ENCODE data around the gene MRPS21. TPM values are rescaled to one million over a fixed set of nuclear protein-coding genes. Genes with fewer than 3 reads are reported as not detected.

The MRPS21 gene
- 10 to 100 TPM; 74.8 to 84.2 TPM for total RNA-seq

GRCh38 chr1:150293433-150294253 lies at the start of gene MRPS21:
Gene MRPS21 (plus strand): TSS chr1:150293861. CDS start chr1:150294367, 506 bp downstream.
- Mint-ChIP-seq H3K36me3 (ENCODE audit: insufficient read depth in 2 of 2) (peaks cover 4 to 20% of the 10 kb centered on the region in 2 donors), H3K4me1 (ENCODE audit: low read depth) (peaks cover 40% of the 10 kb centered on the region), H3K27me3 (ENCODE audit: low read depth) (no peaks in the 10 kb centered on the region), H3K9me3 (no peaks in the 10 kb centered on the region), H3K4me3 (peak within 1 kb of the TSS; percentile 85 to 90), H3K27ac (peak within 1 kb of the TSS; percentile 96)
- DNase-seq, result peak; percentile 90 to 92
- ATAC-seq (replicated peaks in 1 of 2), result peak; percentile 100

GRCh38 chr1:150249936-150250335 lies 43.7 kb upstream of the MRPS21 start:
- no peak for ATAC-seq (replicated peaks in 1 of 2)
- H3K27ac Mint-ChIP-seq, result no peak overlapping the region

GRCh38 chr1:150256198-150256553 lies 37.5 kb upstream of the MRPS21 start:
- Mint-ChIP-seq H3K27me3 (ENCODE audit: low read depth) (peaks cover 51% of the 10 kb centered on the region), H3K36me3 (ENCODE audit: insufficient read depth in 2 of 2) (no peaks in the 10 kb centered on the region)
- ATAC-seq (replicated peaks in 1 of 2), result no peak

More at GRCh38 chr1:150249936-150250335, 43.7 kb upstream of the MRPS21 start:
- no peak overlapping the region for H3K4me3 Mint-ChIP-seq
- no peaks in the 10 kb centered on the region for H3K36me3 Mint-ChIP-seq (ENCODE audit: insufficient read depth in 2 of 2)
- no peaks in the 10 kb centered on the region for H3K9me3 Mint-ChIP-seq
- no peak for DNase-seq
- no peaks in the 10 kb centered on the region for H3K4me1 Mint-ChIP-seq (ENCODE audit: low read depth)
- H3K27me3 Mint-ChIP-seq (ENCODE audit: low read depth), result peaks cover 7% of the 10 kb centered on the region

GRCh38 chr1:150256554-150257341 lies 36.9 kb upstream of the MRPS21 start:
- H3K27ac Mint-ChIP-seq, result no peak overlapping the region

More at GRCh38 chr1:150256198-150256553, 37.5 kb upstream of the MRPS21 start:
- Mint-ChIP-seq H3K27ac (peak overlapping the region; percentile 14), H3K9me3 (no peaks in the 10 kb centered on the region), H3K4me3 (peak overlapping the region; percentile 78), H3K4me1 (ENCODE audit: low read depth) (peaks cover 19% of the 10 kb centered on the region)
- no peak for DNase-seq

GRCh38 chr1:150257624-150258585 lies 35.8 kb upstream of the MRPS21 start, which contains the start of gene CA14:
Gene CA14 (plus strand): TSS chr1:150257774. CDS start chr1:150258129, 355 bp downstream.
- H3K4me1 Mint-ChIP-seq (ENCODE audit: low read depth), result peaks cover 19% of the 10 kb centered on the region
- DNase-seq (no peak), ATAC-seq (replicated peaks in 1 of 2) (no peak)
- no peaks in the 10 kb centered on the region for H3K9me3 Mint-ChIP-seq
- peaks cover 51% of the 10 kb centered on the region for H3K27me3 Mint-ChIP-seq (ENCODE audit: low read depth)
- H3K27ac Mint-ChIP-seq, result no peak within 1 kb of the TSS
- peak within 1 kb of the TSS; percentile 78 for H3K4me3 Mint-ChIP-seq
- H3K36me3 Mint-ChIP-seq (ENCODE audit: insufficient read depth in 2 of 2), result no peaks in the 10 kb centered on the region

More at GRCh38 chr1:150256554-150257341, 36.9 kb upstream of the MRPS21 start:
- Mint-ChIP-seq H3K4me1 (ENCODE audit: low read depth) (peaks cover 19% of the 10 kb centered on the region), H3K4me3 (peak overlapping the region; percentile 78), H3K9me3 (no peaks in the 10 kb centered on the region), H3K36me3 (ENCODE audit: insufficient read depth in 2 of 2) (no peaks in the 10 kb centered on the region), H3K27me3 (ENCODE audit: low read depth) (peaks cover 51% of the 10 kb centered on the region)
- no peak for DNase-seq
- no peak for ATAC-seq (replicated peaks in 1 of 2)

GRCh38 chr1:150259217-150259616 lies 34.4 kb upstream of the MRPS21 start:
- Mint-ChIP-seq H3K27ac (no peak overlapping the region), H3K4me3 (no peak overlapping the region), H3K4me1 (ENCODE audit: low read depth) (peaks cover 19% of the 10 kb centered on the region), H3K9me3 (no peaks in the 10 kb centered on the region), H3K36me3 (ENCODE audit: insufficient read depth in 2 of 2) (no peaks in the 10 kb centered on the region), H3K27me3 (ENCODE audit: low read depth) (peaks cover 45% of the 10 kb centered on the region)
- DNase-seq, result no peak
- ATAC-seq (replicated peaks in 1 of 2), result no peak

- Mint-ChIP-seq H3K4me3 (no peak overlapping the region), H3K9me3 (no peaks in the 10 kb centered on the region), H3K36me3 (ENCODE audit: insufficient read depth in 2 of 2) (peaks cover 0 to 2% of the 10 kb centered on the region in 2 donors), H3K27me3 (ENCODE audit: low read depth) (peaks cover 44% of the 10 kb centered on the region), H3K4me1 (ENCODE audit: low read depth) (peaks cover 19% of the 10 kb centered on the region), H3K27ac (no peak overlapping the region)
- DNase-seq, result no peak
- ATAC-seq (replicated peaks in 1 of 2), result no peak
These were observed 33.6 kb upstream of the MRPS21 start for GRCh38 chr1:150259758-150260669.

GRCh38 chr1:150261367-150261766 lies 32.3 kb upstream of the MRPS21 start:
- H3K9me3 Mint-ChIP-seq, result no peaks in the 10 kb centered on the region
- H3K4me3 Mint-ChIP-seq, result no peak overlapping the region
- H3K36me3 Mint-ChIP-seq (ENCODE audit: insufficient read depth in 2 of 2), result peaks cover 0 to 9% of the 10 kb centered on the region in 2 donors
- DNase-seq, result no peak
- H3K27ac Mint-ChIP-seq, result no peak overlapping the region
- no peak for ATAC-seq (replicated peaks in 1 of 2)
- peaks cover 7% of the 10 kb centered on the region for H3K4me1 Mint-ChIP-seq (ENCODE audit: low read depth)
- peaks cover 31% of the 10 kb centered on the region for H3K27me3 Mint-ChIP-seq (ENCODE audit: low read depth)

GRCh38 chr1:150262388-150263320 lies 31.0 kb upstream of the MRPS21 start:
- DNase-seq, result no peak
- Mint-ChIP-seq H3K27ac (no peak overlapping the region), H3K9me3 (no peaks in the 10 kb centered on the region), H3K27me3 (ENCODE audit: low read depth) (peaks cover 18% of the 10 kb centered on the region), H3K4me3 (no peak overlapping the region), H3K4me1 (ENCODE audit: low read depth) (peaks cover 11% of the 10 kb centered on the region), H3K36me3 (ENCODE audit: insufficient read depth in 2 of 2) (peaks cover 2 to 12% of the 10 kb centered on the region in 2 donors)
- ATAC-seq (replicated peaks in 1 of 2), result no peak

GRCh38 chr1:150263549-150263948 lies 30.1 kb upstream of the MRPS21 start:
- Mint-ChIP-seq H3K36me3 (ENCODE audit: insufficient read depth in 2 of 2) (peaks cover 5 to 15% of the 10 kb centered on the region in 2 donors), H3K27ac (no peak overlapping the region), H3K4me1 (ENCODE audit: low read depth) (peaks cover 16% of the 10 kb centered on the region), H3K4me3 (no peak overlapping the region), H3K27me3 (ENCODE audit: low read depth) (peaks cover 9% of the 10 kb centered on the region), H3K9me3 (no peaks in the 10 kb centered on the region)
- DNase-seq, result no peak
- no peak for ATAC-seq (replicated peaks in 1 of 2)

- H3K27me3 Mint-ChIP-seq (ENCODE audit: low read depth), result no peaks in the 10 kb centered on the region
- peaks cover 30% of the 10 kb centered on the region for H3K4me1 Mint-ChIP-seq (ENCODE audit: low read depth)
- peak overlapping the region; percentile 98 to 99 for H3K4me3 Mint-ChIP-seq
- H3K36me3 Mint-ChIP-seq (ENCODE audit: insufficient read depth in 2 of 2), result peaks cover 5 to 15% of the 10 kb centered on the region in 2 donors
- no peaks in the 10 kb centered on the region for H3K9me3 Mint-ChIP-seq
- H3K27ac Mint-ChIP-seq, result peak overlapping the region; percentile 94
- no peak for ATAC-seq (replicated peaks in 1 of 2)
- DNase-seq, result no peak
These were observed 25.8 kb upstream of the MRPS21 start for GRCh38 chr1:150267896-150268295.

Data from activated T-cell treated with anti-CD3 and anti-CD28 coated beads, Interleukin-2, amount 50 U/mL, for 72 hours (primary cell).